Hippocampal formation (tissue), 2 donors: ENCODE measurements around the gene TMEM63A.
"Not testable (repeated sequence)": the region's sequence is repeated elsewhere in the genome, so short reads cannot be mapped to it uniquely, and the experiment has no call there.

ENCODE experiments used
- DNase-seq, 2 donors: peaks; one replicate each; lab custom pipeline; 2025; lab: John Stamatoyannopoulos, UW

Gene TMEM63A

DNA sequence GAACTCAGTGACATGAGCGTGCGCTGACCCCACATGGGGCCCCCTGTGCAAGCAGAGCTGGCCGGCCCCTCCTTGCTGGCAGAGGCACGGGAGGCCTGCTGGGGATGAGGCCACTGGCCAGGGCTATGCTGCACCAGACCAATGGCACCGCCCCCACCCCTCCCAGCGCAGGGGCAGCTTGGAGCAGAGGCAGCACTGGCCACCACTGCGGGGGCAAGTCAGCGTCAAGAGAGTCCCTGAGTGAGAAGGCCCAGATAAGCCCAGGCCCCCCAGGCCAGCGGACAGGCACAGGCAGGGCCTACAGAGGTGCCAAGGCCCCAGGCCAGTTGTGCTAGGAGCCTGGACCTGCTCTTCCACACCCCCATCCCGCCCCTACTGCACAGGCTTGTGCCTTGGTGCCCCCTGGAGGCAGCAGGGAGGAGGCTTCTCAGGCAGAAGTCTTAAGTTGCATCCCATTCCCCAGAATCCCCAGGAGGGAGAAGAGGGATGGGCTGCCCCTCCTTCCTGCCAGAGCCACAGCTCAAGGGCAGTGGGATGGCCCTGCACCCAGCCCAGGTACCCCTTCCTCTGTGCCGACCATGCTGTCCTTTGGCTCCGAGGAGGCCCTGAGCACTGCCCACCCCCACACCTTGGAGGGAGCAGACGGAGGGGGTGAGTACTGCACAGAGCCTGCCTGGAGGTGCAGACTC is 36.5 kb downstream of the TMEM63A start:
- peak in 1 of 2 donors; percentile 59 for DNase-seq

DNA sequence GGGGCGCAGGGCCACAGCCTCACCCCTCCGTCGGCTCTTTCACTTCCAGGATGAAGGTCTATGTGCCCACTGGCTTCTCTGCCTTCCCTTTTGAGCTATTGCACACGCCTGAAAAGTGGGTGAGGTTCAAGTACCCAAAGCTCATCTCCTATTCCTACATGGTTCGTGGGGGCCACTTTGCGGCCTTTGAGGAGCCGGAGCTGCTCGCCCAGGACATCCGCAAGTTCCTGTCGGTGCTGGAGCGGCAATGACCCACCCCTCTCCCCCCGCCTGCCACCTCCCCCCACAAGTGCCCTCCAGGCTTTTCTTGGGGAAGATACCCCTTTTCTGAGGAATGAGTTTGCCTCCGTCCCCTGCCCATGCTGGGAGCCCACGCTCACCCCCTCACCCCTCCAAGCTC is 37.1 kb downstream of the TMEM63A start:
- DNase-seq, result no peak

GRCh38 chr1:225844236-225845061 is 37.7 kb downstream of the TMEM63A start:
- no peak for DNase-seq

- DNase-seq, result no peak
Measured at GRCh38 chr1:225843426-225843795, 38.8 kb downstream of the TMEM63A start.

DNA sequence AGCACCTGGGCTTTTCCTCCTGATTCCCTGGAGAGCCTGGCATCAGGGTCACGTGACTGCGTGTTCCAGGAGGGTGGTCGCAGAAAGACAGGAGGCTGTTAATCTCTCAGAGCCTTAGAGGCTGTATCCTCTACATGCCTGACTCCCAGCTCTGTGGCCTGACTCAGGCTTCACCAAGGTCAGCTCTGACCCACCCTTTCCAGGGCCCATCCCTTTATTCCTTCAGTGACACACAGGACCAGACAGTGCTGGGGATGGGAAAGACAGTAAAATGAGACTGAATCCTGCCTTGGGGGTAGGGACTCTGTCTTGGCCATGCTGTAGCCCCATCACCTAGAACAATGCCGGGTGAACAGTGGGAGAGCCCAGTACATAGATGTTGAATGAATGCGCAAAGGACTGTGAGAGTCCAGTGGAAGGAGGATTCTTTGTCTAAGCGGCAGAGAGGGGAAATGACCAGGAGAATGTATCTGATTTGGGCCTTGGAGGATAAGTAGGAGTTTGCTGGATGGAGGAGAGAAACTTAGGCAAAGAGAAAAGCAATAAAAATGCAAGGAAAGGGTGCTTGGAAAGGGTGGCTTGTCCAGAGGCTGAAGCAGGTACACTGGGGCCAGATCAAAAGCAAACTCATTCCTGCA is 39.3 kb downstream of the TMEM63A start:
- DNase-seq, result no peak

DNA sequence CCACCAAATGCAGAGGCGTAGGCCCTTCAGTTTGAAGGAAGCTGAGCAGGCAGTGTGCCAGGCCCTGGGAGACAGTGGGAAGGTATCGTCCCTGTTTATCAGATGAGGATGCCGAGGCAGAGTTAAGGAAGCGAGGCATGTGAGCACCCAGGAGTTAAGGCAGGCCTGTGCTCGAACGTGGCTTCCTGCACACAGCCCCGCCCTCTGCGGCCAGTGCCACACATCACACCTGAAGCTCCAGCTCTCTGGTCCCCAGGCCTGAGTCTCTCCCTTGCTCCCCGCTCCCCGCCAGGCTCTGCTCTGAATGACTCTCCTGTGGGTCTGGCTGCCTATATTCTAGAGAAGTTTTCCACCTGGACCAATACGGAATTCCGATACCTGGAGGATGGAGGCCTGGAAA is 40.1 kb downstream of the TMEM63A start:
- DNase-seq, result no peak

DNA sequence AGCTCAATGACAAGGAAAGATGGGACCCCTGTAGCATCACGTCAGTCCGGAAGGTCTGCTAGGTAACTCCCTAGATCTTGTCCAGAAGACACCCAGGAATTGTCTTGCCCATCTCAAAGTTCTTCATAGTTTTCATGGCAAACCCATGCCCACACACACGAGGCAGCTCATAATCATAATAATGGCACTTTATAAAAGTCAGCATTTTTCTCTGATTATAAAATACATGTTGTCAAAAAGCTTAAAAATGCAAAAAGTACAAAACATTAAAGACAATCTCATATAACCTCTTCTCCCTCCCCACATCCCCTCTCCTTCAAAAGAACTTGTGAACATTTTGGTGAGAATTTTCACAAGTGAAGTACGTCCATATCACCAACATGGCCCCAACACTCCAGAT is 41.5 kb downstream of the TMEM63A start:
- no peak for DNase-seq

GRCh38 chr1:225840223-225840610 is 42.0 kb downstream of the TMEM63A start:
- no peak for DNase-seq

DNA sequence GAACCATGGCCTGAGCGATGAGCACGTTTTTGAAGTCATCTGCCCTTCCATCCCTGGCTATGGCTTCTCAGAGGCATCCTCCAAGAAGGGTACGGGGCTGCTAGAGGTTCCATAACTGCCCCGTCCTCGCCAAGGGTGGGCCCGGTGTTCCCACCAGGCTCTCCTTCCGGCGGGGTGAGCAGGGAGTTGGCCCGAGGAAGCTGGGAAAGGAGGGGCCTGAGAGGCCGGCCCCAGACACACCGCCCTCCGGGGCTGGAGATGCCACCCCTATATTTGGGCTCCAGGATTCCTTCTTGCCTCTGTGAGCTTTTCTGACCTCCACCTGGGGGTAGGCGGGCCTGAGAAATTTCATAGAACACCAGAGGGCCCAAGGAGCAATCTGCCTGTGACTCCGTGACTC is 43.4 kb downstream of the TMEM63A start:
- no peak for DNase-seq

GRCh38 chr1:225836296-225836695 is 45.9 kb downstream of the TMEM63A start:
- not testable (repeated sequence) for DNase-seq

GRCh38 chr1:225835856-225836255 is 46.3 kb downstream of the TMEM63A start:
- DNase-seq, result no peak

GRCh38 chr1:225834417-225835329 is 47.5 kb downstream of the TMEM63A start:
- no peak for DNase-seq

DNA sequence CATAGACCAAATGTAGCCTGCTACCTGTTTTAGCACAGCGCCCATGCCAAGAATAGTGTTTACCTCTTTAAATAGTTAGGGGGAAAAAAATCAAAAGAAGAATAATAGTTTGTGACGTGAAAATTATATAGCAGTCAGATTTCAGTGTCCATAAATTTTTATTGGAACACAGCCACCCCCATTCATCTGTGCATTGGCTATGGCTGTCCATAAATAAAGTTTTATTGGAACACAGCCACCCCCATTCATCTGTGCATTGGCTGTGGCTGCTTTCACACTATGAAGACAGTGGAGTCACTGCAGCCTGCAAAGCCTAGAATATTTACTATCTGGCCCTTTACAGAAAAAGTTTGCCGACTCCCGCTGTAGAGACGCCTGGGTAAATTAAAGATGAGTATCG is 51.3 kb downstream of the TMEM63A start:
- no peak for DNase-seq

- DNase-seq, result no peak
Measured at GRCh38 chr1:225828706-225829345, 53.4 kb downstream of the TMEM63A start.

GRCh38 chr1:225827076-225827475 is 55.1 kb downstream of the TMEM63A start:
- no peak for DNase-seq

DNA sequence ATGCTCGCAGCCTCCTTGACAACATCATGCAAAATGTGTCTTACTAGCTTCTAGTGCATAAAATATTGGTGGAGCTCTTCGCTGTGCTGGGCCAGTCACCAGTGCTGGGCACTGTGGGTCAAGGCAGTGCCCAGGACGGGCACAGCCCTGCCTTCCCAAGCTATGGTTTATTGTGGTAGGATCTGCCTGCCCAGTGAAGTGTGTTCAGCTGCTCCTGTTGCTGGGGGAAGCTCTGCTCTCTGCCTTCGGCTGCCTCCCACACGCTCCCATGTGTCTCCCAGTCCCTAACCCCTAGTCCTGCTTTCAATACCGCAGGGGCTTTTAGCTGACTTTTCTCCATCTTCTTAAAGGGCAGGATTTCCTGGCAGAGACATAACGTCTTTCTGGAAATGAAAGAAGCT is 56.6 kb downstream of the TMEM63A start:
- DNase-seq, result no peak

GRCh38 chr1:225825078-225825477 is 57.1 kb downstream of the TMEM63A start:
- no peak for DNase-seq

- no peak for DNase-seq
Measured at GRCh38 chr1:225824533-225824941, 57.6 kb downstream of the TMEM63A start.

- DNase-seq, result no peak
Measured at GRCh38 chr1:225823811-225824261, 58.3 kb downstream of the TMEM63A start.

DNA sequence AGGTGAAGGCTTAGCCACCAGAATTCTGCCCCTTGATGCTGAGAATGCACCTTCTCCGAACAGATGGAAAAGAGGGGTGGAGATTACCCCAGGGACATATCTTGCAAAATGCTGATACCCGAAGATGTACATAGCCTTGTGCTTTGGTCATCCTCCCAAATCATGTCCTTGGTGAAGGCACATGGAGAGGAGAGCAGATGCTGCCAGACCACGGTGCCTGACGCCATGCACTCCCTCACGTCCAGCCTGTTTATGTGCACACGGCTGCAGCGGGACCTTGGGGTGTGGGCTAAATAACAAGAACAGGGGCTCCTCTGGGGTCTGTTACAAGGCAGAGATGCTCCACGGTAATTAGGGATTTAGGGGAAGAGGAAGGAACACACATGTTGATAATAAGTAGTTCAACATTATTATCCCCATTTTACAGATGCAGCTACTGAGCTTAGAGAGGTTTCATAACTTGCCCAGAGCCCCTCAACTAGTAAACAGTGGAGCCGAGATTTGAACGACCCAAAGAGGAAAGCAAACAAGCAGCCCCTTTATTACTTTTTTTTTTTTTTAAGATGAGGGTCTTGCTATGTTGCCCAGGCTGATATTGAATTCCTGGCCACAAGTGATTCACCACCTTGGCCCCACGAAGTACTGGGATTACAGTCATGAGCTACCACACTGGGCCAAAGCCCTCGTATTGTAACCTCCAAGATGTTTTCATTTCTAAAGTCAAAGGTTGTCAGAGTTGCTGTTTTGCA is 59.4 kb downstream of the TMEM63A start:
- DNase-seq, result no peak
